AG04450 (cell line): Measurements from ENCODE around the gene MYBPC2. TPM values are rescaled to one million over a fixed set of nuclear protein-coding genes. Genes with fewer than 3 reads are reported as not detected.

Source experiments
- CTCF ChIA-PET: fragments of 300-600, 350-600 bp; formaldehyde crosslinking; extraction: SDS; loops from one replicate; lab custom pipeline; 2022; ENCODE audit warnings: antibody characterized with exemption, inconsistent platforms; lab: Charles Lee
- POLR2A ChIA-PET: fragments of 350-600 bp; formaldehyde crosslinking; extraction: SDS; loops from one replicate; lab custom pipeline; 2021; ENCODE audit warnings: antibody characterized with exemption, inconsistent platforms; lab: Yijun Ruan, JAX
- DNase-seq: peaks from one replicate; pipeline ENCODE4 v3.0.0-alpha.2; 2011; ENCODE audit warnings: low read depth, low spot score
- H3K27ac ChIP-seq: one replicate; pipeline ENCODE4 v1.5.1; 2012; ENCODE audit warnings: low read depth, low read length, control low read depth
- H3K27me3 ChIP-seq: one replicate; pipeline ENCODE4 v1.6.0; 2012; ENCODE audit warnings: low read length; ENCODE audit not compliant: control insufficient read depth, insufficient read depth
- H3K4me3 ChIP-seq: 2 replicates; pipeline ENCODE4 v1.5.1; 2011; ENCODE audit warnings: mild to moderate bottlenecking, low read depth, low read length, control low read depth
- H3K9me3 ChIP-seq: 2 replicates; pipeline ENCODE4 v1.5.1; 2012; ENCODE audit warnings: low read length; ENCODE audit not compliant: control insufficient read depth, insufficient read depth
- polyA plus RNA-seq: library from polyadenylated mRNA; depleted of rRNA; stranded (reverse); fragments of >200 nt; gene quantifications from 2 replicates; pipeline ENCODE4 v1.2.3, GENCODE V29; 2011
- TF ChIP-seq, protein P1 (sequence below): IDR thresholded peaks from 2 replicates; pipeline ENCODE4 v1.5.1; 2011; ENCODE audit warnings: low read depth, low read length, control low read depth, inconsistent platforms

MYBPC2 gene
- polyA plus RNA-seq, 1 experiment: not detected

DNA sequence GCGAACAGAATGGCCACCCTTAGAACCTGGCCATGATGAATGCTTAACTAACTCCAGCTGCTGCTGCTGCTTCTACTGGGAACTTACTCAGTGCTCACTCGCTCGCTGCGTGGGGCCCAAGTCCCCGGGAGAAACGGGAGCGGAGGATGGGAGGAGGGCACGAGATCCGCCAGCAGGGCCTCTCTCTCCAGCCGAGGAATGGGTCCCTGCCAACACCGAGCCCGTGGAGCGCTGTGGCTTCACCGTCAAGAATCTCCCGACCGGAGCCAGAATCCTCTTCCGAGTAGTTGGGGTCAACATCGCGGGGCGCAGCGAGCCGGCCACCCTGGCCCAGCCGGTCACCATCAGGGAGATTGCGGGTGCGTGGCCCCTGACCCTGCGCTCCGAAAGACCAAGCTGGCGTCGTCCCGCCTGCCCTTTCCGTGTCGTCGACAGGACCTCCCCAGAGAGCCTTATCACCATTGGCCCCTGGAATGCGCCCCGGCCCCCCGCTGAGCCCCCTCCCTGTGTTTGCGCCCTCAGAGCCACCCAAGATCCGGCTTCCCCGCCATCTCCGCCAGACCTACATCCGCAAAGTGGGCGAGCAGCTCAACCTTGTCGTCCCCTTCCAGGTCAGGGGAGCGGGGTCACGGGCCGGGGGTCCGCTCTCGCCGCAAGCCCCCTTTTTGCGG, 25.8 kb downstream of the MYBPC2 start:
- CTCF ChIA-PET: interaction anchor here (0.5 kb wide), 1 partner anchor 101 kb away, joined by 3 read pairs; no protein-coding TSS in a partner anchor

DNA sequence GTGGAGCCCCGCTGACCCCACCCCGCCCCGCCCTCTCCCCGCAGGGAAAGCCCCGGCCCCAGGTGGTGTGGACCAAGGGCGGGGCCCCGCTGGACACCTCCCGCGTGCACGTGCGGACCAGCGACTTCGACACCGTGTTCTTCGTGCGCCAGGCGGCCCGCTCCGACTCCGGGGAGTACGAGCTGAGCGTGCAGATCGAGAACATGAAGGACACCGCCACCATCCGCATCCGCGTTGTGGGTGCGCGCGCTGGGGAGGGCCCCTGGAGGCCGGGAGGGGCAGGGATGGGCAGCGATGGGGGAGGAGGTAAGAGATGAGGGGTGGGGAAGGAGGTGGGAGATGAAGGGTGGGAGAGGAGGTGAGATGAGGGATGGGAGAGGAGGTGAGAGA, 26.4 kb downstream of the MYBPC2 start:
- H3K27ac ChIP-seq: no peak overlapping the region

More for the DNA sequence above, 25.8 kb downstream of the MYBPC2 start:
- Histone ChIP-seq H3K9me3 (no peaks in the 10 kb centered on the region; the same call in 1 of the 2 replicates), H3K27me3 (peaks cover 11% of the 10 kb centered on the region), H3K27ac (no peak overlapping the region), H3K4me3 (peak overlapping the region; percentile 20; the same call in 1 of the 2 replicates)
- POLR2A ChIA-PET: no interaction called here
- TF ChIP-seq, protein P1, sequence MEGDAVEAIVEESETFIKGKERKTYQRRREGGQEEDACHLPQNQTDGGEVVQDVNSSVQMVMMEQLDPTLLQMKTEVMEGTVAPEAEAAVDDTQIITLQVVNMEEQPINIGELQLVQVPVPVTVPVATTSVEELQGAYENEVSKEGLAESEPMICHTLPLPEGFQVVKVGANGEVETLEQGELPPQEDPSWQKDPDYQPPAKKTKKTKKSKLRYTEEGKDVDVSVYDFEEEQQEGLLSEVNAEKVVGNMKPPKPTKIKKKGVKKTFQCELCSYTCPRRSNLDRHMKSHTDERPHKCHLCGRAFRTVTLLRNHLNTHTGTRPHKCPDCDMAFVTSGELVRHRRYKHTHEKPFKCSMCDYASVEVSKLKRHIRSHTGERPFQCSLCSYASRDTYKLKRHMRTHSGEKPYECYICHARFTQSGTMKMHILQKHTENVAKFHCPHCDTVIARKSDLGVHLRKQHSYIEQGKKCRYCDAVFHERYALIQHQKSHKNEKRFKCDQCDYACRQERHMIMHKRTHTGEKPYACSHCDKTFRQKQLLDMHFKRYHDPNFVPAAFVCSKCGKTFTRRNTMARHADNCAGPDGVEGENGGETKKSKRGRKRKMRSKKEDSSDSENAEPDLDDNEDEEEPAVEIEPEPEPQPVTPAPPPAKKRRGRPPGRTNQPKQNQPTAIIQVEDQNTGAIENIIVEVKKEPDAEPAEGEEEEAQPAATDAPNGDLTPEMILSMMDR: no peak
- no peak for DNase-seq

DNA sequence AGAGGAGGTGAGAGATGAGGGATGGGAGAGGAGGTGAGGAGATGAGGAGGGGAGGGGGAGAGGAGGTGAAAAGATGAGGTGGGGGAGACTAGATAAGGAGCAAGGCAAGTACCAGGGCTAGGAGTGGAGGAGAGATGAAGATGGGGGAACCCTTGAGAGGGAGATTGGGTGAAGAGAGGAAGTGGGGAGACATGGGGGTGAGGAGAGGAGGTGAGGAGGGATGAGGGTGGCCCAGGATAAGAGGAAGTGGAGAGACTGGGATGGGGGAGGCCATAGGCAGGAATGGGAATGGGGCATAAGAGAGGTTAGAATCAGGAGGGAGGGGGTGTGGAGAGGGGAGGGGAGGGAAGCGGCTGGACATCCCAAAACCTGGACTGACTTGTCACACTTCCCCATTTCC, 26.9 kb downstream of the MYBPC2 start:
- POLR2A ChIA-PET: no interaction called here
- peaks cover 11% of the 10 kb centered on the region for H3K27me3 ChIP-seq

More for the DNA sequence above, 26.4 kb downstream of the MYBPC2 start:
- TF ChIP-seq, protein P1: no peak
- Histone ChIP-seq H3K9me3 (no peaks in the 10 kb centered on the region; the same call in 1 of the 2 replicates), H3K4me3 (no peak overlapping the region), H3K27me3 (peaks cover 11% of the 10 kb centered on the region)
- CTCF ChIA-PET: interaction anchor here (0.5 kb wide), 1 partner anchor 102 kb away, joined by 3 read pairs; no protein-coding TSS in a partner anchor
- POLR2A ChIA-PET: no interaction called here
- no peak for DNase-seq

DNA sequence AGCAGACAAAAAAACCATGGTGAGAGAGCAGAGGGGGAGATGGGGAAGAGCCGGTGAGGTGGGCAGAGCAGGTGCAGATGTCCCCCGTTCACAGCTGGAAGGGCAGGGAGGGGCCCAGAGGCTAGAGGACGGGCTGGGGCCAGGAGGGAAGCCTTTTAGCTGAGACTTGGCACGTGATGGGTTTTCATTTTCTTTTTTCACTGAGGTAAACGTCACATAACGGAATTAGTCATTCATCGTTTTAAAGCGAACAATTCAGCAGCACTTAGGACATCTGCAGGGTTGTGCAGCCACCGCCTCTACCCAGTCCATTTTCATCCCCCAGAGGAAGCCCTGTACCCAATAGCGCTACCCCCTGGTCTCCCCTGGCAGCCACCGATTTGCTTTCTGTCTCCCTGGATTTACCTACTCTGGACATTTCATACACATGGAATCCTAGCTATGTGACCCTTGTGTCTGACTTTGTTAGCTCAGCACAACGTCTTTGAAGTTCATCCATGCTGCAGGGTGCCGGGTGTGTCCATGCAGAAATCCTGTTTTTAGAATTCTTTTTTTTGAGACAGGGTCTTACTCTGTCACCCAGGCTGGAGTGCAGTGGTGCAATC, 27.6 kb downstream of the MYBPC2 start:
- Histone ChIP-seq H3K27me3 (peaks cover 11% of the 10 kb centered on the region), H3K27ac (no peak overlapping the region), H3K9me3 (no peaks in the 10 kb centered on the region; the same call in 1 of the 2 replicates), H3K4me3 (no peak overlapping the region)
- TF ChIP-seq, protein P1: no peak
- DNase-seq: no peak
- ChIA-PET POLR2A (no interaction called here), CTCF (interaction anchor here (0.6 to 2.3 kb wide), 6 partner anchors 14 to 1292 kb away, joined by 3 to 22 read pairs (median 4); no protein-coding TSS in a partner anchor)

More for the DNA sequence above, 26.9 kb downstream of the MYBPC2 start:
- CTCF ChIA-PET: interaction anchor here (1.6 to 2.3 kb wide), 2 partner anchors 15 to 102 kb away, joined by 4 to 22 read pairs; no protein-coding TSS in a partner anchor
- Histone ChIP-seq H3K4me3 (no peak overlapping the region), H3K9me3 (no peaks in the 10 kb centered on the region; the same call in 1 of the 2 replicates), H3K27ac (no peak overlapping the region)
- TF ChIP-seq, protein P1: no peak
- no peak for DNase-seq
